Activated naive CD4-positive, alpha-beta T cell treated with anti-CD3 and anti-CD28 coated beads, Interleukin-2, amount 50 U/mL, for 16 hours (primary cell): ENCODE results near the gene LIMS1.
A peak's percentile ranks its signal among the peaks of the same experiment; 100 is the strongest.

Source experiments
- DNase-seq: peaks from one replicate; pipeline ENCODE4 v3.0.0-alpha.2; 2020

Gene LIMS1

GRCh38 chr2:108616318-108616717, 82.0 kb downstream of the LIMS1 start:
- DNase-seq = no peak

- no peak for DNase-seq
Observed at GRCh38 chr2:108616751-108617161, 82.5 kb downstream of the LIMS1 start.

- DNase-seq = no peak
Observed at GRCh38 chr2:108617617-108618016, 83.3 kb downstream of the LIMS1 start.

GRCh38 chr2:108619925-108620620, 85.8 kb downstream of the LIMS1 start:
- no peak for DNase-seq

- no peak for DNase-seq
Observed at GRCh38 chr2:108620656-108621055, 86.4 kb downstream of the LIMS1 start.

- DNase-seq = peak; percentile 69
Observed at GRCh38 chr2:108621087-108621559, 86.9 kb downstream of the LIMS1 start.

GRCh38 chr2:108621687-108622681, 87.7 kb downstream of the LIMS1 start:
- no peak for DNase-seq

GRCh38 chr2:108623616-108624015, 89.3 kb downstream of the LIMS1 start:
- DNase-seq = no peak

GRCh38 chr2:108625186-108625827, 91.0 kb downstream of the LIMS1 start:
- no peak for DNase-seq

- no peak for DNase-seq
Observed at GRCh38 chr2:108625828-108626195, 91.5 kb downstream of the LIMS1 start.

GRCh38 chr2:108626995-108627394, 92.7 kb downstream of the LIMS1 start:
- no peak for DNase-seq

- no peak for DNase-seq
Observed at GRCh38 chr2:108627911-108628567, 93.8 kb downstream of the LIMS1 start.

GRCh38 chr2:108628936-108629335, 94.7 kb downstream of the LIMS1 start:
- no peak for DNase-seq

- DNase-seq = no peak
Observed at GRCh38 chr2:108629417-108629816, 95.1 kb downstream of the LIMS1 start.

- no peak for DNase-seq
Observed at GRCh38 chr2:108630567-108631405, 96.5 kb downstream of the LIMS1 start.

GRCh38 chr2:108632332-108633160, 98.3 kb downstream of the LIMS1 start:
- no peak for DNase-seq

- DNase-seq = no peak
Observed at GRCh38 chr2:108633409-108633808, 99.1 kb downstream of the LIMS1 start.

GRCh38 chr2:108634011-108634410, 99.7 kb downstream of the LIMS1 start:
- DNase-seq = no peak

- DNase-seq = no peak
Observed at GRCh38 chr2:108634576-108635160, 100.4 kb downstream of the LIMS1 start.

- DNase-seq = no peak
Observed at GRCh38 chr2:108635630-108636354, 101.5 kb downstream of the LIMS1 start.
